DOHH2 (cell line): ENCODE data around the gene DLX4.

Experiments
- H3F3A ChIP-seq: fragments of 200-600 bp; sonication (generic), shearing (Covaris generic); 2 replicates; pipeline ENCODE4 v1.6.0; 2016; ENCODE audit warnings: antibody characterized with exemption, mild to moderate bottlenecking; ENCODE audit not compliant: control insufficient read depth, insufficient read depth
- H3K27ac ChIP-seq: fragments of 200-600 bp; sonication (generic); 2 replicates; pipeline ENCODE4 v1.5.1; 2014; ENCODE audit warnings: low read depth, mild to moderate bottlenecking, low read length, moderate library complexity
- H3K27me3 ChIP-seq: fragments of 200-600 bp; sonication (generic); 2 replicates; pipeline ENCODE4 v1.6.1; 2014; ENCODE audit warnings: mild to moderate bottlenecking, low read length, mixed read lengths; ENCODE audit not compliant: control insufficient read depth
- H3K36me3 ChIP-seq: fragments of 200-600 bp; sonication (generic); 2 replicates; pipeline ENCODE4 v1.6.1; 2014; ENCODE audit warnings: mild to moderate bottlenecking, low read length, moderate library complexity, mixed read lengths; ENCODE audit not compliant: control insufficient read depth
- H3K4me1 ChIP-seq: fragments of 200-600 bp; sonication (generic); 2 replicates; pipeline ENCODE4 v1.6.1; 2014; ENCODE audit warnings: mild to moderate bottlenecking, low read length, mixed read lengths; ENCODE audit not compliant: control insufficient read depth
- H3K4me2 ChIP-seq: fragments of 200-600 bp; sonication (generic); 2 replicates; pipeline ENCODE4 v1.6.0; 2014; ENCODE audit warnings: mild to moderate bottlenecking, low read length, moderate library complexity
- H3K4me3 ChIP-seq: fragments of 200-600 bp; sonication (generic); 2 replicates; pipeline ENCODE4 v1.5.1; 2014; ENCODE audit warnings: mild to moderate bottlenecking, low read length, mixed read lengths
- H3K79me2 ChIP-seq: fragments of 200-600 bp; sonication (generic); 2 replicates; pipeline ENCODE4 v1.6.1; 2014; ENCODE audit warnings: mild to moderate bottlenecking, low read length, mixed read lengths; ENCODE audit not compliant: control insufficient read depth
- H3K9me2 ChIP-seq: fragments of 200-600 bp; sonication (generic); replicated peaks from 2 replicates; pipeline ENCODE4 v1.6.1; 2014; ENCODE audit warnings: mild to moderate bottlenecking, low read length, mixed read lengths; ENCODE audit not compliant: control insufficient read depth
- H3K9me3 ChIP-seq: fragments of 200-600 bp; sonication (generic); 2 replicates; pipeline ENCODE4 v1.6.1; 2014; ENCODE audit warnings: antibody characterized with exemption, low read length, mixed read lengths; ENCODE audit not compliant: control insufficient read depth, insufficient read depth
- H4K20me1 ChIP-seq: fragments of 200-600 bp; sonication (generic); 2 replicates; pipeline ENCODE4 v1.6.0; 2014; ENCODE audit warnings: low read depth, mild to moderate bottlenecking, antibody characterized with exemption, low read length, moderate library complexity; ENCODE audit not compliant: control insufficient read depth, insufficient read depth
- CTCF ChIP-seq: fragments of 200-600 bp; sonication (generic); IDR thresholded peaks from one replicate; pipeline ENCODE4 v1.5.1; 2014; ENCODE audit warnings: antibody characterized with exemption, mild to moderate bottlenecking, low read depth, low read length; ENCODE audit not compliant: poor library complexity, severe bottlenecking
- EZH2phosphoT487 ChIP-seq: fragments of 200-600 bp; sonication (generic); IDR thresholded peaks from 2 replicates; pipeline ENCODE4 v1.6.1; 2017; ENCODE audit warnings: borderline replicate concordance, mild to moderate bottlenecking, antibody characterized with exemption, low read length, moderate library complexity, mixed read lengths

Gene DLX4

GRCh38 chr17:49924116-49924515, 44.9 kb upstream of the DLX4 start:
- H3K9me3 ChIP-seq: no peaks in the 10 kb centered on the region
- no peak overlapping the region for H3K4me2 ChIP-seq
- H3K36me3 ChIP-seq: no peaks in the 10 kb centered on the region
- no peaks in the 10 kb centered on the region for H4K20me1 ChIP-seq
- H3K27me3 ChIP-seq: no peaks in the 10 kb centered on the region
- H3K9me2 ChIP-seq: no peaks in the 10 kb centered on the region
- H3F3A ChIP-seq: no peaks in the 10 kb centered on the region
- H3K4me1 ChIP-seq: no peaks in the 10 kb centered on the region
- no peak overlapping the region for H3K27ac ChIP-seq
- no peaks in the 10 kb centered on the region for H3K79me2 ChIP-seq
- no peak overlapping the region for H3K4me3 ChIP-seq
- TF ChIP-seq EZH2phosphoT487: no peak
- no peak for TF ChIP-seq CTCF

GRCh38 chr17:49924589-49924988, 44.4 kb upstream of the DLX4 start:
- Histone ChIP-seq H3K9me2 (no peaks in the 10 kb centered on the region), H4K20me1 (no peaks in the 10 kb centered on the region), H3K4me1 (no peaks in the 10 kb centered on the region), H3K4me3 (no peak overlapping the region), H3K79me2 (no peaks in the 10 kb centered on the region), H3F3A (no peaks in the 10 kb centered on the region), H3K27ac (no peak overlapping the region), H3K27me3 (no peaks in the 10 kb centered on the region), H3K9me3 (no peaks in the 10 kb centered on the region), H3K36me3 (no peaks in the 10 kb centered on the region), H3K4me2 (no peak overlapping the region)
- TF ChIP-seq EZH2phosphoT487: no peak
- TF ChIP-seq CTCF: no peak

- H3K36me3 ChIP-seq: no peaks in the 10 kb centered on the region
- H3K4me3 ChIP-seq: no peak overlapping the region
- TF ChIP-seq CTCF (no peak), EZH2phosphoT487 (no peak)
- no peaks in the 10 kb centered on the region for H3K27me3 ChIP-seq
- H3K9me2 ChIP-seq: no peaks in the 10 kb centered on the region
- H3K27ac ChIP-seq: no peak overlapping the region
- no peaks in the 10 kb centered on the region for H3K9me3 ChIP-seq
- H4K20me1 ChIP-seq: no peaks in the 10 kb centered on the region
- H3K4me1 ChIP-seq: no peaks in the 10 kb centered on the region
- H3F3A ChIP-seq: no peaks in the 10 kb centered on the region
- H3K4me2 ChIP-seq: no peak overlapping the region
- H3K79me2 ChIP-seq: no peaks in the 10 kb centered on the region
These were observed 43.1 kb upstream of the DLX4 start for GRCh38 chr17:49925921-49926320.

GRCh38 chr17:49926886-49927285, 42.1 kb upstream of the DLX4 start:
- H3K27me3 ChIP-seq: no peaks in the 10 kb centered on the region
- no peaks in the 10 kb centered on the region for H3K79me2 ChIP-seq
- H3K4me1 ChIP-seq: no peaks in the 10 kb centered on the region
- H3F3A ChIP-seq: no peaks in the 10 kb centered on the region
- H3K36me3 ChIP-seq: no peaks in the 10 kb centered on the region
- no peak for TF ChIP-seq EZH2phosphoT487
- TF ChIP-seq CTCF: no peak
- H4K20me1 ChIP-seq: no peaks in the 10 kb centered on the region
- no peak overlapping the region for H3K27ac ChIP-seq
- H3K4me2 ChIP-seq: no peak overlapping the region
- H3K9me2 ChIP-seq: no peaks in the 10 kb centered on the region
- no peaks in the 10 kb centered on the region for H3K9me3 ChIP-seq
- H3K4me3 ChIP-seq: no peak overlapping the region
